Stimulated activated naive CD8-positive, alpha-beta T cell treated with anti-CD3 and anti-CD28 coated beads, Interleukin-15, amount 100 ng/mL, for 72 hours (primary cell): Measurements from ENCODE around the gene LRRC8A.
"Not testable (repeated sequence)": the region's sequence is repeated elsewhere in the genome, so short reads cannot be mapped to it uniquely, and the experiment has no call there.

ENCODE experiments used
- ATAC-seq: fragments of 150-1000 bp; cut with Tn5 transposase; 2 replicates; pipeline ENCODE4 v1.10.0; 2021; ENCODE audit warnings: mild to moderate bottlenecking, moderate library complexity
- DNase-seq, 2 donors: peaks; one replicate each; pipeline ENCODE4 v3.0.0; 2021 to 2022
- H3K27ac Mint-ChIP-seq, 2 donors: one replicate each; pipeline ENCODE4 v1.8.0; 2022; ENCODE audit warnings: mild to moderate bottlenecking in 2 of 2, mixed read lengths in 2 of 2, moderate library complexity in 2 of 2
- H3K27me3 Mint-ChIP-seq: one replicate; pipeline ENCODE4 v1.8.0; 2022; ENCODE audit warnings: mixed read lengths
- H3K4me1 Mint-ChIP-seq: one replicate; pipeline ENCODE4 v1.8.0; 2022; ENCODE audit warnings: mild to moderate bottlenecking, mixed read lengths
- H3K4me3 Mint-ChIP-seq, 2 donors: one replicate each; pipeline ENCODE4 v1.8.0; 2022; ENCODE audit warnings: mild to moderate bottlenecking in 2 of 2, mixed read lengths in 2 of 2, moderate library complexity in 1 of 2
- H3K9me3 Mint-ChIP-seq, 2 donors: one replicate each; pipeline ENCODE4 v1.8.0; 2022; ENCODE audit warnings: mixed read lengths in 2 of 2

Gene LRRC8A

DNA sequence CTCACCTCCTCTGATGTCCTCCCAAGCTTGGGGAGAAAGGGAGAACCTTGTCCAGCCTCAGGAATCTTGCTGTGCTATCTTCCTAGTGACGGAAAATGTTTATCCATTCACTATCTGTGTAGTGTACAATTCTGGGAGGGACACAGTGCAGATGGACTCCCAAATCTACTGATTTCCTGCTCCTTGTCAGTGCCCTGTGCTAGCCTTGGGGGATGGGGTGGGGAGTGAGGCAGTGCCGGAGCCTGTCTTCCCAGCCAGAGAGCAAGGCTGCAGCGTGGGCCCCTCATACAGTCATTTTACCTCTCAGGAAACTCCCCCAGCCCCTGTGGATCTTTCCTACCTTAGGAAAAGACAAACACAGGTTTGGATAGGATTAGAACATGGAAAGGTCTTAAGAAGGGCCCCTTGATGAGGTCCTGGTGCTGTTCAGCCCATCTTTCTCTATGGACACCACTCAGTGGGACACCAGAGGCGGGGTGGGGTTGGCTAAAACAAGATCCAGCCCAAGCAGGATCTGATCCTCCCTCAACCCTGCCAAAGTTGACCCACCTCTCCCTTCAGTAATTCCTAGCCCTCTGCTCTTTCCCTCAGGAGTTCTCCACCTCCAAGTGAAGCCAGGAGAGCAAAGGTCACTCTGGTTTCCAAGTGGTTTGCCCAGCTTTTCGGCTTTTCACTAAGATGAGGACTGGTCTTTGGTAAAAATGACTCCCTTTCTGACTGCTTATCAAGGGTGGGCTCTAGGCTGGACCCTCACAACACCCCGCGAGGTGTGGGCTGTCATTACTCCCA lies 62.1 kb downstream of the LRRC8A start:
- Mint-ChIP-seq H3K27me3 (no peaks in the 10 kb centered on the region), H3K9me3 (no peaks in the 10 kb centered on the region), H3K4me3 (no peak overlapping the region), H3K4me1 (peaks cover 40% of the 10 kb centered on the region), H3K27ac (peak overlapping the region in 1 of 2 donors; percentile 27)
- ATAC-seq, result no peak
- no peak for DNase-seq

DNA sequence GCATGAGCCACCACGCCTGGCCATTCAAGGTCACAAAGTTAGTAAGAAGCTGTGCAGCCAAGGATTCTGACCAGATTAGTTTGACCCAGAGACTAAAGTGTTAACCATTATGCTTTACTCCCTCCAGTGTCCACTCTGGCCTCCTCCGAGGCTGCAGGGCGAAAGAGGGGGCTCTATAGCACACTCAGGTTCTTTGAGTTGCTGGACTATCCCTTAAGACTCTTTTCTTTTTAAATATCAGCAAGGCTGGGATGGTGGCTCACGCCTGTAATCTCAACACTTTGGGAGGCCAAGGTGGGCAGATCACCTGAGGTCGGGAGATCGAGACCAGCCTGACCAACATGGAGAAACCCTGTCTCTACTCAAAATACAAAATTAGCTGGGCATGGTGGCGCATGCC lies 63.0 kb downstream of the LRRC8A start:
- H3K9me3 Mint-ChIP-seq, H3K27ac Mint-ChIP-seq, DNase-seq, H3K4me3 Mint-ChIP-seq, H3K27me3 Mint-ChIP-seq, ATAC-seq: not testable (repeated sequence)
- H3K4me1 Mint-ChIP-seq, result peaks cover 46% of the 10 kb centered on the region

DNA sequence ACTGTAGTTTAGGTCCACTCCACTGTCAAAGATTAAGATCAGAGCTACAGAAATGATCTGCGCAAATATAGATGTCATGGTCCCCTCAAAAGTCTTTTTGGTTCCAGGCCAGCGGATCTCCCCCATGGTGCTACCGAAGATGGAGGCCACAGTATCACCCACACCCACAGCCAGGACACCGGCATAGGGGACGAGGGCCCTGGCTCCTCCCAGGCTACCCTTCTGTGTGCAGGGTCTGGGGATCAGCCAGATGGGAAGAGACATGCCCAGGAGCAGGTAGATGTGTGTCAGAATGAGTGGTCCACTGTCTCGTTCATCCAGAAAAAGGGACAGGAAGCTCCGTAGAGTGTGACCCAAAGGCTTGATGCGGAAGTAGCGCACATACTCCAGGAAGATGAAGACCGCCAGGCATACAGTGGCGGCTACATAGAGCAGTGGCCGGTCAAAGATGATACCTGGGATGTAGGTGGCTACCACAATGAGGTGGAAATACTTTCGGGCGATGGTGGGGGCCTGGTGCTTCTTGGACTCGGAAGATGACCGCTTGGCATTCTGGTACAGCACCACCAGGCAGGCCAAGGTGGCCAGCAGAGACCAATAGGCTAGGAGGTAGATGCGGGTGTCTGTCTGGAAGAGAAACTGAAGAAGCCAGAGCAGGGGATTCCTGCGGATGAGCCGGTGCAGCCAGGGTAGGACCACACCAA lies 64.0 kb downstream of the LRRC8A start:
- peaks cover 51% of the 10 kb centered on the region for H3K4me1 Mint-ChIP-seq
- no peaks in the 10 kb centered on the region for H3K9me3 Mint-ChIP-seq
- H3K27ac Mint-ChIP-seq, result peak overlapping the region; percentile 65 to 83
- no peaks in the 10 kb centered on the region for H3K27me3 Mint-ChIP-seq
- DNase-seq (no peak), ATAC-seq (no peak)
- peak overlapping the region; percentile 99 for H3K4me3 Mint-ChIP-seq

DNA sequence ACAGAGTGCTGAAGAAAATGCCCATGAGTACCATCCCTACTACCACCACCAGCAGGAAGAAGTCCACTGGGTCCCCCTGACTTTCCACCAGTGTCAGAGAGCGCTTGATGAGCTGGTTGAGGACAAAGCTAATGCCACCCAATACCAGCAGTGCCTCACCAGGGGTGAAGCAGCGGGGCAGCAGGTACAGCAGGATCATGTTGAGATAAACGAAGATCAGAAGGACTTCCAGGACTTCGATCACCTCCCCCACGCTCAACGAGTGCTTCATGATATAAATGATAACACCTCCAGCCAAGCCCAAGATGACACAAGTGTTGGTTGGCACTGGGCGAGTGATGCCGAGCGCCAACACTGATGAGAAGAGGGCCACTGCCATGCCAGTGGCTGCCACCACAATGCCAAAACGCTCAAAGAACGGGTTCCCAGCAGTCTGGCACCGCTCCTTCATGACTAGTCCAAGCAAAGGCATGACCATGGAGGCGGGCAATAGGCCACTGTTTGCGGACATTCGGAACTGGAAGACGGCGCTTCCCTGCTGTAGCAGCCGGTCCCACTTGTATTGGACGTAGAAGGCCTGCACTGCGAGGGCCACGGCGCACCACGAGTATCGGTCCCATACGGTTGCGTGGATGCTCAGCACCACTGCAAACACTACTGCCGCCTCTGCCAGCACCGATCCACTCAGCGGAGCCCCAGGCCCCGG lies 64.8 kb downstream of the LRRC8A start:
- peak overlapping the region; percentile 99 for H3K4me3 Mint-ChIP-seq
- DNase-seq, result no peak
- H3K9me3 Mint-ChIP-seq, result no peaks in the 10 kb centered on the region
- peak; percentile 37 for ATAC-seq
- H3K4me1 Mint-ChIP-seq, result peaks cover 54% of the 10 kb centered on the region
- no peaks in the 10 kb centered on the region for H3K27me3 Mint-ChIP-seq
- peak overlapping the region; percentile 98 to 100 for H3K27ac Mint-ChIP-seq

DNA sequence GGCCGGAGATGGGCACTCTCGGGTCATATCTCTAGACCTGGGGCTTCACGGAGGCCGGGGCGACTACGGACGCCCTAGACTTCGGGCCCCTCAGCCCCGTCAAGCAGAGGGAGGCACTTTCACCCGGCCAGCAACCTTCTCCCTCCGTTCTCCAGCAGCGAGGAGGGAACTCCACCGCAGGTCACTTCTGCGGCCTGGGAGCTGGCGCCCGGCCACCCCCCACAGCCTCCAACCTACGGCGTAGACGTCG lies 65.3 kb downstream of the LRRC8A start:
- Mint-ChIP-seq H3K27me3 (no peaks in the 10 kb centered on the region), H3K4me3 (peak overlapping the region; percentile 99), H3K9me3 (no peaks in the 10 kb centered on the region), H3K4me1 (peaks cover 54% of the 10 kb centered on the region), H3K27ac (peak overlapping the region; percentile 98 to 100)
- peak; percentile 44 for ATAC-seq
- no peak for DNase-seq

DNA sequence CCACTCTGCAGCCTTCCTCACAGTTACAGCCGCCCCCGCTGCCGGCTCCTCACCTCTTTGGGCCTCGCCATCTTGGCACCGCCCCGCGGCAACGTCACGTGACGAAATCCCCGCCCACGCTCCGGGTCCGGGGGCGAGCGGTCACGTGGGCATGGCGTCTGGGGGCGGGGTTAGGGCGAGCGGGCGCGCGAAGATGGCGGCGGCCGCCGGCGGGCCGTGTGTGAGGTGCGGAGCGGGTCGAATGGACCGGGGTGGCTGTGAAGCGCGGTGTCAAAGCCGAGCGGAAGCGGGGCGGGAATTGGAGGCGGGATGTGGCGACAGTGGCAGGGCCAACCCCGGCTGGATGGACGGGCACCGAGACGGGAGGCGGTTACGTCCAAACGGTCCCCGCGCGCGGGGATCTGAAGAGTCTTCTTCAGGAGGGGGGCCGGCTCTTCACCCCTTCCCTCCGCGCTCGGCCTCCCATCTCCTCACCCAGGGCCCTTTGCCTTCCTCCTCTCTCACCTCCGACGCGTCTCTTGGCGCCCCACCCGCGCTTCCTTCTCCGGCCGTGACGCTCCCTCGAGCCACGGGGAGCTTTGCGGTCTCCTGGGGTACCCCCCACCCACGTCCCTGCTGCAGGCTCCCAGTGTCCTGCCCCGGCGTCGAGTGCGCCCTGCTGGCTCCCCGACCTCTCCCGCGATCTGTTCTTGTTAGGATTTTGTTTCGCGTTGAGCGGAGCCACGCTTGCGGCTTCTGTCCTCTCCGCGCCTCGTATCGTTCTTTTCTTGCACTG lies 65.8 kb downstream of the LRRC8A start, which contains the start of the genes DOLK and NUP188:
TSS of gene DOLK (minus strand) at position 77 of the 775 bp plus-strand sequence. CDS start 300 bp downstream, outside the sequence.
TSS of gene NUP188 (plus strand) at position 173 of the 775 bp plus-strand sequence. CDS start at position 194, 21 bp downstream.
- H3K27me3 Mint-ChIP-seq, result no peaks in the 10 kb centered on the region
- H3K9me3 Mint-ChIP-seq, result no peaks in the 10 kb centered on the region
- H3K27ac Mint-ChIP-seq, result peak within 1 kb of the TSS; percentile 98 to 100
- DNase-seq, result peak; percentile 98 to 99
- ATAC-seq, result peak; percentile 87
- H3K4me1 Mint-ChIP-seq, result peaks cover 58% of the 10 kb centered on the region
- H3K4me3 Mint-ChIP-seq, result peak within 1 kb of the TSS; percentile 99

DNA sequence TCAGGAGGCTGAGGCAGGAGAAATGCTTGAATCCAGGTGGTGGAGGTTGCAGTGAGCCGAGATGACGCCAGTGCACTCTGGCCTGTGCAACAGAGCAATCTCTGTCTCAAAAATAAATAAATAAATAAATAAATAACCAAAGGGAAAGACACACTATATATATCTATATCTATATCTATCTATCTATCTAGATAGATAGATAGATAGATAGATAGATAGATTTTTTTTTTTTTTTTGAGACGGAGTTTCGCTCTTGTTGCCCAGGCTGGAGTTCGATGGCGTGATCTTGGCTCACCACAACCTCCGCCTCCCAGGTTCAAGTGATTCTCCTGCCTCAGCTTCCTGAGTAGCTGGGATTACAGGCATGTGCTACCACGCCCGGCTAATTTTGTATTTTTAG lies 79.5 kb downstream of the LRRC8A start:
- not testable (repeated sequence) for DNase-seq, ATAC-seq

More for the DNA sequence above, 79.5 kb downstream of the LRRC8A start:
- not testable (repeated sequence) for H3K27me3 Mint-ChIP-seq, H3K9me3 Mint-ChIP-seq, H3K4me3 Mint-ChIP-seq, H3K27ac Mint-ChIP-seq, H3K4me1 Mint-ChIP-seq
